Right lobe of liver (tissue), 6 donors: ENCODE measurements around the gene ZNF800. TPM values are rescaled to one million over a fixed set of nuclear protein-coding genes. Genes with fewer than 3 reads are reported as not detected.

Source experiments
- ATAC-seq, 4 donors: fragments of 200-7000 bp; cut with Tn5 transposase; one replicate each; pipeline ENCODE4 v1.9.1; 2020; ENCODE audit warnings: mild to moderate bottlenecking in 4 of 4, moderate library complexity in 4 of 4
- DNase-seq, 3 donors: peaks; one replicate each; pipeline ENCODE4 v3.0.0-alpha.2; 2020
- H3K27ac ChIP-seq, 3 donors: fragments of 200-600 bp; one replicate each; pipeline ENCODE4 v1.8.0; 2022
- H3K27me3 ChIP-seq, 2 donors: fragments of 200-600 bp; one replicate each; pipeline ENCODE4 v1.8.0; 2022
- H3K36me3 ChIP-seq, 4 donors: fragments of 200-600 bp; sonication (generic) in 1 of 4; one replicate each; pipeline versions ENCODE4 v1.5.1 to v1.8.0; 2017 to 2022; ENCODE audit warnings: control low read depth in 1 of 4
- H3K4me1 ChIP-seq, 4 donors: fragments of 200-600 bp; sonication (generic) in 1 of 4; one replicate each; pipeline versions ENCODE4 v1.5.1 to v1.8.0; 2017 to 2022; ENCODE audit warnings: control low read depth in 1 of 4
- H3K4me3 ChIP-seq, 3 donors: fragments of 200-600 bp; one replicate each; pipeline ENCODE4 v1.8.0; 2022
- H3K9me3 ChIP-seq, 4 donors: fragments of 200-600 bp; sonication (generic) in 1 of 4; one replicate each; pipeline versions ENCODE4 v1.5.1 to v1.8.0; 2017 to 2022; ENCODE audit warnings: control low read depth in 1 of 4
- CTCF ChIP-seq, 4 donors: fragments of 200-600 bp in 3 of 4; fragments of 450-650 bp in 1 of 4; IDR thresholded peaks; one replicate each; pipeline versions ENCODE4 v1.5.1 to v1.8.0; 2016 to 2022; ENCODE audit warnings: antibody characterized with exemption in 4 of 4, mild to moderate bottlenecking in 2 of 4
- POLR2A ChIP-seq: fragments of 450-650 bp; IDR thresholded peaks from one replicate; pipeline ENCODE4 v1.6.1; 2017; ENCODE audit warnings: antibody characterized with exemption, mild to moderate bottlenecking
- WGBS: methylation state at CpG from one replicate; pipeline ENCODE4 v1.1.6; 2018; ENCODE audit warnings: low coverage, low lambda C conversion rate; ENCODE audit not compliant: insufficient coverage; ENCODE audit errors: missing lambda C conversion rate; 5-methylcytosine and 5-hydroxymethylcytosine counted together
- intact Hi-C, 2 donors: fragments of 100-400 bp; cut with DNase I; formaldehyde crosslinking; loops; one replicate each; pipeline versions ENCODE4 v1.11.2 to v1.14.1; 2022
- total RNA-seq, 6 experiments: library from RNA; depleted of rRNA in 2 of 6; stranded (reverse); fragments of >200 nt in 2 of 6; fragmentation: NEBNext Ultra II Directional in 3 of 6; extraction: Animal tissue kit (Norgen Biotek cat#: 25700) in 3 of 6; gene quantifications; one replicate each; pipeline versions ENCODE4 v1.1.0 to v1.2.4, GENCODE V29; 2016 to 2023
- donor health status: DM: no; HTN: yes; CAD: no.
- donor health status: DM: no; HTN: no; CAD: no.
- donor health status: DM: no; HTN: no; CAD: no.
- donor health status: DM: no; HTN: yes; CAD: no.
- donor health status: DM: no; HTN: yes; CAD: no.

Gene ZNF800
- total RNA-seq, 6 experiments from 2014 or later: 12.5 to 32.3 (median 15.3) TPM

GRCh38 chr7:127332880-127333279 is 59.6 kb downstream of the ZNF800 start:
- no peak for DNase-seq
- H3K27me3 ChIP-seq: no peaks in the 10 kb centered on the region
- intact Hi-C loops: no loop called here
- H3K36me3 ChIP-seq: no peaks in the 10 kb centered on the region
- ATAC-seq: no peak
- no peaks in the 10 kb centered on the region for H3K4me1 ChIP-seq
- no peaks in the 10 kb centered on the region for H3K9me3 ChIP-seq
- TF ChIP-seq POLR2A (no peak), CTCF (IDR thresholded peaks at IDR 0.05) (no peak)
- no peak overlapping the region for H3K4me3 ChIP-seq
- 63% methylated on average over 2 of the region's 2 CpGs for WGBS
- H3K27ac ChIP-seq: no peak overlapping the region

GRCh38 chr7:127330070-127330469 is 62.4 kb downstream of the ZNF800 start:
- Histone ChIP-seq H3K4me3 (no peak overlapping the region), H3K27ac (no peak overlapping the region), H3K4me1 (no peaks in the 10 kb centered on the region), H3K36me3 (no peaks in the 10 kb centered on the region), H3K27me3 (no peaks in the 10 kb centered on the region), H3K9me3 (no peaks in the 10 kb centered on the region)
- ATAC-seq (no peak), DNase-seq (no peak)
- intact Hi-C loops: no loop called here
- TF ChIP-seq POLR2A (no peak), CTCF (IDR thresholded peaks at IDR 0.05) (no peak)
- WGBS: 79% methylated on average over 1 of the region's 1 CpG

- TF ChIP-seq POLR2A (no peak), CTCF (IDR thresholded peaks at IDR 0.05) (no peak)
- DNase-seq (no peak), ATAC-seq (no peak)
- Histone ChIP-seq H3K4me1 (no peaks in the 10 kb centered on the region), H3K4me3 (no peak overlapping the region), H3K9me3 (no peaks in the 10 kb centered on the region), H3K36me3 (no peaks in the 10 kb centered on the region), H3K27ac (no peak overlapping the region), H3K27me3 (no peaks in the 10 kb centered on the region)
- intact Hi-C loops: no loop called here
- 45% methylated on average over 6 of the region's 7 CpGs for WGBS
Measured at GRCh38 chr7:127322832-127323493, 69.5 kb downstream of the ZNF800 start.

GRCh38 chr7:127322351-127322750 is 70.2 kb downstream of the ZNF800 start:
- intact Hi-C loops: no loop called here
- ATAC-seq (no peak), DNase-seq (no peak)
- no peaks in the 10 kb centered on the region for H3K36me3 ChIP-seq
- H3K9me3 ChIP-seq: no peaks in the 10 kb centered on the region
- H3K27me3 ChIP-seq: no peaks in the 10 kb centered on the region
- no peak overlapping the region for H3K4me3 ChIP-seq
- 19% methylated on average over 5 of the region's 5 CpGs for WGBS
- TF ChIP-seq CTCF (IDR thresholded peaks at IDR 0.05) (no peak), POLR2A (no peak)
- no peaks in the 10 kb centered on the region for H3K4me1 ChIP-seq
- no peak overlapping the region for H3K27ac ChIP-seq
